Measurements from ENCODE around the gene TIMM10B.
"Not testable (repeated sequence)": the region's sequence is repeated elsewhere in the genome, so short reads cannot be mapped to it uniquely, and the experiment has no call there.

DNA sequence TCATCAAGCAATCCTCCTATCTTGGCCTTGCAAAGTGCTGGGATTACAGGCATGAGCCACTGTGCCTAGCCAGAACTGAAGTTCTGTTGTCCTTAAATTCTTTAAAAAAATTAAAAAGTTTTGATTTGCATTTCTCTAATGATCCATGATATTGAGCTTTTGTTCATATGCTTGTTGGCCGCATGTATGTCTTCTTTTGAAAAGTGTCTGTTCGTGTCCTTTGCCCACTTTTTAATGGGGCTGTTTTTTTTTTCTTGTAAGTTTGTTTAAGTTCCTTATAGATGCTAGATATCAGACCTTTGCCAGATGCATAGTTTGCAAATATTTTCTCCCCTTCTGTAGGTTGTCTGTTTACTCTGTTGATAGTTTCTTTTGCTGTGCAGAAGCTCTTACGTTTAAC is 40.6 kb downstream of the TIMM10B start:
- not testable (repeated sequence) for TF ChIP-seq POLR2AphosphoS5 (IDR thresholded peaks at IDR 0.05; ENCODE audit: low read depth, low read length); POLR2A (IDR thresholded peaks at IDR 0.05; ENCODE audit: low read depth, low read length); TAF1 (IDR thresholded peaks at IDR 0.05; ENCODE audit: borderline replicate concordance, low read depth, low read length)

All from GM12892 (cell line).